ENCODE results near the gene TIMELESS. TPM values are rescaled to one million over a fixed set of nuclear protein-coding genes. Genes with fewer than 3 reads are reported as not detected.

TIMELESS gene
- total RNA-seq, 4 donors from 2014 or later: 2.3 to 4.1 (median 2.4) TPM

GRCh38 chr12:56431288-56431687, 17.9 kb downstream of the TIMELESS start:
- 98% methylated on average over 11 of the region's 11 CpGs for WGBS
- no peaks in the 10 kb centered on the region for H3K27me3 ChIP-seq
- intact Hi-C loops (cut with DNase I): no loop called here
- no peak for DNase-seq (ENCODE audit: extremely low spot score)
- H3K4me3 ChIP-seq: no peak overlapping the region
- TF ChIP-seq EP300 (IDR thresholded peaks at IDR 0.05): no peak
- no peak for TF ChIP-seq CTCF (IDR thresholded peaks at IDR 0.05)
- no peak for TF ChIP-seq POLR2A (IDR thresholded peaks at IDR 0.05; ENCODE audit: low read depth)
- no peak for TF ChIP-seq POLR2AphosphoS5 (IDR thresholded peaks at IDR 0.05)
- no peaks in the 10 kb centered on the region for H3K9me3 ChIP-seq
- H3K27ac ChIP-seq (replicated peaks in 1 of 4): no peak overlapping the region
- peaks cover 0 to 24% (median 10%) of the 10 kb centered on the region in 4 donors for H3K36me3 ChIP-seq
- no peaks in the 10 kb centered on the region for H3K4me1 ChIP-seq

GRCh38 chr12:56425940-56426438, 23.2 kb downstream of the TIMELESS start:
- WGBS: 65% methylated on average over 3 of the region's 3 CpGs
- DNase-seq (ENCODE audit: extremely low spot score): no peak
- no peak for TF ChIP-seq CTCF (IDR thresholded peaks at IDR 0.05)
- TF ChIP-seq POLR2AphosphoS5 (IDR thresholded peaks at IDR 0.05): no peak
- TF ChIP-seq POLR2A (IDR thresholded peaks at IDR 0.05; ENCODE audit: low read depth): no peak
- TF ChIP-seq EP300 (IDR thresholded peaks at IDR 0.05): no peak
- no peaks in the 10 kb centered on the region for H3K27me3 ChIP-seq
- H3K4me3 ChIP-seq: no peak overlapping the region
- no peak overlapping the region for H3K27ac ChIP-seq (replicated peaks in 1 of 4)
- no peaks in the 10 kb centered on the region for H3K9me3 ChIP-seq
- H3K4me1 ChIP-seq: no peaks in the 10 kb centered on the region
- intact Hi-C loops (cut with DNase I): loop anchor here (10.0 kb wide), 1 partner anchor 51 kb away; no protein-coding TSS in a partner anchor
- H3K36me3 ChIP-seq: peaks cover 0 to 49% (median 28%) of the 10 kb centered on the region in 4 donors

GRCh38 chr12:56425193-56425592, 24.0 kb downstream of the TIMELESS start:
- Histone ChIP-seq H3K4me3 (no peak overlapping the region), H3K36me3 (peaks cover 0 to 57% (median 31%) of the 10 kb centered on the region in 4 donors), H3K9me3 (no peaks in the 10 kb centered on the region), H3K27ac (replicated peaks in 1 of 4) (no peak overlapping the region), H3K4me1 (no peaks in the 10 kb centered on the region), H3K27me3 (no peaks in the 10 kb centered on the region)
- intact Hi-C loops (cut with DNase I): loop anchor here (10.0 kb wide), 1 partner anchor 50 kb away; no protein-coding TSS in a partner anchor
- 80% methylated on average over 1 of the region's 1 CpG for WGBS
- TF ChIP-seq EP300 (IDR thresholded peaks at IDR 0.05) (no peak), POLR2A (IDR thresholded peaks at IDR 0.05; ENCODE audit: low read depth) (no peak), POLR2AphosphoS5 (IDR thresholded peaks at IDR 0.05) (no peak), CTCF (IDR thresholded peaks at IDR 0.05) (no peak)
- no peak for DNase-seq (ENCODE audit: extremely low spot score)

GRCh38 chr12:56420411-56420810, 28.8 kb downstream of the TIMELESS start:
- H3K27ac ChIP-seq (replicated peaks in 1 of 4): no peak overlapping the region
- H3K27me3 ChIP-seq: no peaks in the 10 kb centered on the region
- H3K9me3 ChIP-seq: no peaks in the 10 kb centered on the region
- TF ChIP-seq POLR2A (IDR thresholded peaks at IDR 0.05; ENCODE audit: low read depth) (no peak), EP300 (IDR thresholded peaks at IDR 0.05) (no peak), POLR2AphosphoS5 (IDR thresholded peaks at IDR 0.05) (no peak), CTCF (IDR thresholded peaks at IDR 0.05) (no peak)
- H3K36me3 ChIP-seq: peaks cover 4 to 48% (median 25%) of the 10 kb centered on the region in 4 donors
- intact Hi-C loops (cut with DNase I): loop anchor here (10.0 kb wide), 1 partner anchor 46 kb away; no protein-coding TSS in a partner anchor
- H3K4me3 ChIP-seq: no peak overlapping the region
- H3K4me1 ChIP-seq: no peaks in the 10 kb centered on the region
- DNase-seq (ENCODE audit: extremely low spot score): no peak
- WGBS: 80% methylated on average over 6 of the region's 6 CpGs

GRCh38 chr12:56417739-56418138, 31.5 kb downstream of the TIMELESS start:
- DNase-seq (ENCODE audit: extremely low spot score): no peak
- no peak overlapping the region for H3K4me3 ChIP-seq
- no peaks in the 10 kb centered on the region for H3K27me3 ChIP-seq
- 95% methylated on average over 11 of the region's 11 CpGs for WGBS
- no peak overlapping the region for H3K27ac ChIP-seq (replicated peaks in 1 of 4)
- H3K4me1 ChIP-seq: no peaks in the 10 kb centered on the region
- intact Hi-C loops (cut with DNase I): no loop called here
- no peaks in the 10 kb centered on the region for H3K9me3 ChIP-seq
- TF ChIP-seq EP300 (IDR thresholded peaks at IDR 0.05) (no peak), CTCF (IDR thresholded peaks at IDR 0.05) (no peak), POLR2AphosphoS5 (IDR thresholded peaks at IDR 0.05) (no peak), POLR2A (IDR thresholded peaks at IDR 0.05; ENCODE audit: low read depth) (no peak)
- peaks cover 4 to 34% (median 15%) of the 10 kb centered on the region in 4 donors for H3K36me3 ChIP-seq
